Liver (tissue), 3 donors: ENCODE data around the gene SHC2.

Source experiments
- FOXA2 ChIP-seq: IDR thresholded peaks from 2 replicates; pipeline ENCODE4 v1.6.1; 2016; ENCODE audit warnings: antibody characterized with exemption
- HNF4G ChIP-seq: IDR thresholded peaks from 2 replicates; pipeline ENCODE4 v1.6.1; 2016; ENCODE audit warnings: antibody characterized with exemption
- JUND ChIP-seq, 2 donors: IDR thresholded peaks; 2 replicates each; pipeline ENCODE4 v1.6.1; 2016; ENCODE audit warnings: antibody characterized with exemption in 2 of 2
- RXRA ChIP-seq, 2 donors: IDR thresholded peaks; 2 replicates each; pipeline ENCODE4 v1.6.1; 2017 to 2018; ENCODE audit warnings: antibody characterized with exemption in 2 of 2, mild to moderate bottlenecking in 1 of 2
- SP1 ChIP-seq: IDR thresholded peaks from 2 replicates; pipeline ENCODE4 v1.6.1; 2018; ENCODE audit warnings: antibody characterized with exemption, mild to moderate bottlenecking
- TAF1 ChIP-seq: conservative IDR thresholded peaks from 2 replicates; pipeline ENCODE4 v1.6.1; 2016; ENCODE audit warnings: antibody characterized with exemption, mild to moderate bottlenecking
- TF ChIP-seq, protein P1 (sequence below): fragments of 150-350 bp; IDR thresholded peaks from 2 replicates; pipeline ENCODE4 v1.5.1; 2017; ENCODE audit warnings: improper control_type of control experiment, low read depth, low read length; ENCODE audit not compliant: missing input control
- TF ChIP-seq, protein P2 (sequence below): IDR thresholded peaks from 2 replicates; pipeline ENCODE4 v1.6.1; 2016; ENCODE audit warnings: antibody characterized with exemption
- donor health status: healthy.
- donor health status: healthy.

DNA sequence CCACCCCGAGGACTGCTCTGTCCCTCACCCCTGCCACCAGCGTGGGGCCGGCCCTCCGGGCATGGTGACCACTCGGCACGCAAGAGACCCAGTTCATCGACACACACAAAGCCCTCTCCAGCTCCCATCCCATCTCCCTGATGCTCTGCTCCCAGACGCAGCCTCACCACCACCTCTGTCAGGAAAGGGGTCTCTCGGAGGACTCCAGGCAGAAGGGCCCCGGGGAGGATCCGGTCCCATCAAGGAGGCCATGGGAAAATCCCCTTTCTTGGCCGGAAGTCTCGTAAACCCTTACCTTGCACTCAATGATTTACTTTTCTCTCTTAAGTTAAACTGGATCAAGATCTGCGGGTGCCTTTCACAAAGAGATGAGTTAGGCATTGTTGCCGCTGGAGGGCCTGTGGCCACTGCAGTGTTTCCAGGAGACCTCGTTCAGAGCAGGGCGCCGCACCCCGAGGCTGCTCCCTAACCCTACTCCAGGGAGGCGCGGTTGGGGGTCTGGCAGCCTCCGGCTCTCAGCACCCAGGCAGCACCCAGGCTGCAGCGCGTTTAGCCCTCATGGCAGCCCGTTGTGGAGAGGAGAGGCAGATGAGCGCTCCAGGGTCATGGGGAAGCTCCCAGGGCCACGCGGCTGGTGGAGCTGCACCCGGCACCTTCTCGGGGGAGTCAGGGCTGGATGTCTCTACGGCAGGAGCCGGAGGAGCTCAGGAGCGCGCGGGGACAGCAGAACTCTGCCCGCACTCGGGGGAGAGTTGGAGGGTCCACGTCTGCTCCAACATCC lies 82.8 kb downstream of the SHC2 start:
- TF ChIP-seq JUND (IDR thresholded peaks at IDR 0.05) (no peak), SP1 (no peak), RXRA (IDR thresholded peaks at IDR 0.05) (no peak), FOXA2 (no peak), HNF4G (no peak), TAF1 (no peak)
- TF ChIP-seq, protein P1, sequence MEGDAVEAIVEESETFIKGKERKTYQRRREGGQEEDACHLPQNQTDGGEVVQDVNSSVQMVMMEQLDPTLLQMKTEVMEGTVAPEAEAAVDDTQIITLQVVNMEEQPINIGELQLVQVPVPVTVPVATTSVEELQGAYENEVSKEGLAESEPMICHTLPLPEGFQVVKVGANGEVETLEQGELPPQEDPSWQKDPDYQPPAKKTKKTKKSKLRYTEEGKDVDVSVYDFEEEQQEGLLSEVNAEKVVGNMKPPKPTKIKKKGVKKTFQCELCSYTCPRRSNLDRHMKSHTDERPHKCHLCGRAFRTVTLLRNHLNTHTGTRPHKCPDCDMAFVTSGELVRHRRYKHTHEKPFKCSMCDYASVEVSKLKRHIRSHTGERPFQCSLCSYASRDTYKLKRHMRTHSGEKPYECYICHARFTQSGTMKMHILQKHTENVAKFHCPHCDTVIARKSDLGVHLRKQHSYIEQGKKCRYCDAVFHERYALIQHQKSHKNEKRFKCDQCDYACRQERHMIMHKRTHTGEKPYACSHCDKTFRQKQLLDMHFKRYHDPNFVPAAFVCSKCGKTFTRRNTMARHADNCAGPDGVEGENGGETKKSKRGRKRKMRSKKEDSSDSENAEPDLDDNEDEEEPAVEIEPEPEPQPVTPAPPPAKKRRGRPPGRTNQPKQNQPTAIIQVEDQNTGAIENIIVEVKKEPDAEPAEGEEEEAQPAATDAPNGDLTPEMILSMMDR, result no peak
- TF ChIP-seq, protein P2, sequence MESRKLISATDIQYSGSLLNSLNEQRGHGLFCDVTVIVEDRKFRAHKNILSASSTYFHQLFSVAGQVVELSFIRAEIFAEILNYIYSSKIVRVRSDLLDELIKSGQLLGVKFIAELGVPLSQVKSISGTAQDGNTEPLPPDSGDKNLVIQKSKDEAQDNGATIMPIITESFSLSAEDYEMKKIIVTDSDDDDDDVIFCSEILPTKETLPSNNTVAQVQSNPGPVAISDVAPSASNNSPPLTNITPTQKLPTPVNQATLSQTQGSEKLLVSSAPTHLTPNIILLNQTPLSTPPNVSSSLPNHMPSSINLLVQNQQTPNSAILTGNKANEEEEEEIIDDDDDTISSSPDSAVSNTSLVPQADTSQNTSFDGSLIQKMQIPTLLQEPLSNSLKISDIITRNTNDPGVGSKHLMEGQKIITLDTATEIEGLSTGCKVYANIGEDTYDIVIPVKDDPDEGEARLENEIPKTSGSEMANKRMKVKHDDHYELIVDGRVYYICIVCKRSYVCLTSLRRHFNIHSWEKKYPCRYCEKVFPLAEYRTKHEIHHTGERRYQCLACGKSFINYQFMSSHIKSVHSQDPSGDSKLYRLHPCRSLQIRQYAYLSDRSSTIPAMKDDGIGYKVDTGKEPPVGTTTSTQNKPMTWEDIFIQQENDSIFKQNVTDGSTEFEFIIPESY, result no peak
